Duodenal mucosa (tissue), 2 donors: ENCODE results near the gene UBTD1.
"Not testable (repeated sequence)": the region's sequence is repeated elsewhere in the genome, so short reads cannot be mapped to it uniquely, and the experiment has no call there.

Source experiments
- H3K27ac ChIP-seq: one replicate; pipeline ENCODE4 v1.7.0; 2013; ENCODE audit warnings: low read depth, low read length
- H3K27me3 ChIP-seq, 2 donors: one replicate each; pipeline ENCODE4 v1.7.0; 2013; ENCODE audit warnings: low read length in 2 of 2, control low read depth in 1 of 2; ENCODE audit not compliant: insufficient read depth in 2 of 2, control insufficient read depth in 1 of 2
- H3K36me3 ChIP-seq, 2 donors: one replicate each; pipeline ENCODE4 v1.7.0; 2013; ENCODE audit warnings: low read length in 2 of 2, control low read depth in 1 of 2; ENCODE audit not compliant: insufficient read depth in 2 of 2, control insufficient read depth in 1 of 2
- H3K4me1 ChIP-seq, 2 donors: one replicate each; pipeline ENCODE4 v1.7.0; 2013; ENCODE audit warnings: low read length in 2 of 2, control low read depth in 1 of 2; ENCODE audit not compliant: insufficient read depth in 2 of 2, control insufficient read depth in 1 of 2
- H3K4me3 ChIP-seq, 2 donors: one replicate each; pipeline ENCODE4 v1.7.0; 2013; ENCODE audit warnings: low read length in 2 of 2, low read depth in 1 of 2
- H3K9ac ChIP-seq, 2 donors: one replicate each; pipeline ENCODE4 v1.7.0; 2013; ENCODE audit warnings: low read length in 2 of 2, low read depth in 1 of 2
- H3K9me3 ChIP-seq, 2 donors: one replicate each; pipeline ENCODE4 v1.7.0; 2013; ENCODE audit warnings: low read length in 2 of 2, control low read depth in 1 of 2; ENCODE audit not compliant: control insufficient read depth in 1 of 2

The UBTD1 gene

GRCh38 chr10:97463363-97464132, 35.2 kb upstream of the UBTD1 start:
- H3K27me3 ChIP-seq, result no peaks in the 10 kb centered on the region
- H3K4me1 ChIP-seq, result peaks cover 4 to 9% of the 10 kb centered on the region in 2 donors
- no peak overlapping the region for H3K27ac ChIP-seq
- H3K36me3 ChIP-seq, result peaks cover 52 to 97% of the 10 kb centered on the region in 2 donors
- H3K9me3 ChIP-seq, result no peaks in the 10 kb centered on the region
- no peak overlapping the region for H3K4me3 ChIP-seq
- no peak overlapping the region for H3K9ac ChIP-seq

- no peak overlapping the region for H3K27ac ChIP-seq
These were observed 34.5 kb upstream of the UBTD1 start for GRCh38 chr10:97464226-97464625.

GRCh38 chr10:97465982-97466381, 32.7 kb upstream of the UBTD1 start:
- Histone ChIP-seq H3K4me3 (no peak overlapping the region), H3K27ac (no peak overlapping the region), H3K4me1 (peaks cover 4 to 9% of the 10 kb centered on the region in 2 donors), H3K27me3 (no peaks in the 10 kb centered on the region), H3K9me3 (no peaks in the 10 kb centered on the region), H3K9ac (no peak overlapping the region), H3K36me3 (peaks cover 54 to 95% of the 10 kb centered on the region in 2 donors)

More at GRCh38 chr10:97464226-97464625, 34.5 kb upstream of the UBTD1 start:
- no peak overlapping the region for H3K9ac ChIP-seq
- no peaks in the 10 kb centered on the region for H3K27me3 ChIP-seq
- H3K36me3 ChIP-seq, result peaks cover 49 to 96% of the 10 kb centered on the region in 2 donors
- no peak overlapping the region for H3K4me3 ChIP-seq
- peaks cover 4 to 9% of the 10 kb centered on the region in 2 donors for H3K4me1 ChIP-seq
- H3K9me3 ChIP-seq, result no peaks in the 10 kb centered on the region

GRCh38 chr10:97466755-97467154, 32.0 kb upstream of the UBTD1 start:
- Histone ChIP-seq H3K9ac (no peak overlapping the region), H3K4me3 (no peak overlapping the region), H3K4me1 (peaks cover 4 to 9% of the 10 kb centered on the region in 2 donors), H3K27ac (no peak overlapping the region), H3K9me3 (no peaks in the 10 kb centered on the region), H3K36me3 (peaks cover 47 to 87% of the 10 kb centered on the region in 2 donors), H3K27me3 (no peaks in the 10 kb centered on the region)

GRCh38 chr10:97468162-97468561, 30.6 kb upstream of the UBTD1 start:
- no peaks in the 10 kb centered on the region for H3K9me3 ChIP-seq
- no peaks in the 10 kb centered on the region for H3K27me3 ChIP-seq
- no peak overlapping the region for H3K27ac ChIP-seq
- H3K9ac ChIP-seq, result no peak overlapping the region
- no peak overlapping the region for H3K4me3 ChIP-seq
- H3K36me3 ChIP-seq, result peaks cover 35 to 78% of the 10 kb centered on the region in 2 donors
- peaks cover 4 to 9% of the 10 kb centered on the region in 2 donors for H3K4me1 ChIP-seq

GRCh38 chr10:97468781-97469180, 29.9 kb upstream of the UBTD1 start:
- H3K9ac ChIP-seq, H3K27me3 ChIP-seq, H3K4me1 ChIP-seq, H3K27ac ChIP-seq, H3K9me3 ChIP-seq, H3K4me3 ChIP-seq: not testable (repeated sequence)
- peaks cover 40 to 78% of the 10 kb centered on the region in 2 donors for H3K36me3 ChIP-seq

GRCh38 chr10:97474918-97475317, 23.8 kb upstream of the UBTD1 start:
- Histone ChIP-seq H3K27me3 (no peaks in the 10 kb centered on the region), H3K9ac (no peak overlapping the region), H3K4me3 (no peak overlapping the region), H3K27ac (no peak overlapping the region), H3K36me3 (peaks cover 45 to 73% of the 10 kb centered on the region in 2 donors), H3K9me3 (no peaks in the 10 kb centered on the region), H3K4me1 (no peaks in the 10 kb centered on the region)

GRCh38 chr10:97475936-97476594, 22.7 kb upstream of the UBTD1 start:
- no peaks in the 10 kb centered on the region for H3K27me3 ChIP-seq
- no peak overlapping the region for H3K9ac ChIP-seq
- no peak overlapping the region for H3K27ac ChIP-seq
- H3K9me3 ChIP-seq, result no peaks in the 10 kb centered on the region
- no peaks in the 10 kb centered on the region for H3K4me1 ChIP-seq
- peaks cover 44 to 75% of the 10 kb centered on the region in 2 donors for H3K36me3 ChIP-seq
- no peak overlapping the region for H3K4me3 ChIP-seq

- not testable (repeated sequence) for H3K9ac ChIP-seq, H3K4me3 ChIP-seq, H3K9me3 ChIP-seq, H3K4me1 ChIP-seq, H3K27me3 ChIP-seq, H3K27ac ChIP-seq
- H3K36me3 ChIP-seq, result peaks cover 47 to 67% of the 10 kb centered on the region in 2 donors
These were observed 19.3 kb upstream of the UBTD1 start for GRCh38 chr10:97479410-97479809.

- no peak overlapping the region for H3K9ac ChIP-seq
- no peaks in the 10 kb centered on the region for H3K9me3 ChIP-seq
- no peak overlapping the region for H3K4me3 ChIP-seq
- peaks cover 46 to 62% of the 10 kb centered on the region in 2 donors for H3K36me3 ChIP-seq
- H3K4me1 ChIP-seq, result no peaks in the 10 kb centered on the region
- no peak overlapping the region for H3K27ac ChIP-seq
- H3K27me3 ChIP-seq, result no peaks in the 10 kb centered on the region
These were observed 18.8 kb upstream of the UBTD1 start for GRCh38 chr10:97479939-97480338.
